HG03575 (cell line): ENCODE data around the gene STOML1.

Experiments used
- ATAC-seq: cut with Tn5 transposase; IDR thresholded peaks from one replicate; pipeline ENCODE4 v1.9.1; 2021; ENCODE audit not compliant: unreplicated experiment, insufficient number of reproducible peaks, low FRiP score; ENCODE audit errors: extremely low read depth

Gene STOML1

GRCh38 chr15:74022706-74023470 lies 30.8 kb upstream of the STOML1 start:
- no peak for ATAC-seq

- ATAC-seq, result no peak
These were observed 27.6 kb upstream of the STOML1 start for GRCh38 chr15:74019734-74020133.

GRCh38 chr15:74013374-74013894 lies 21.3 kb upstream of the STOML1 start:
- no peak for ATAC-seq

- ATAC-seq, result no peak
These were observed 19.5 kb upstream of the STOML1 start for GRCh38 chr15:74011610-74012009.

- no peak for ATAC-seq
These were observed 18.9 kb upstream of the STOML1 start for GRCh38 chr15:74010929-74011540.

GRCh38 chr15:74008901-74009300 lies 16.8 kb upstream of the STOML1 start:
- no peak for ATAC-seq

GRCh38 chr15:74007820-74008371 lies 15.8 kb upstream of the STOML1 start:
- ATAC-seq, result no peak

GRCh38 chr15:74006774-74007639 lies 14.9 kb upstream of the STOML1 start:
- ATAC-seq, result no peak

- no peak for ATAC-seq
These were observed 5.9 kb upstream of the STOML1 start for GRCh38 chr15:73997986-73998385.

- no peak for ATAC-seq
These were observed 4.8 kb upstream of the STOML1 start for GRCh38 chr15:73996939-73997338.

GRCh38 chr15:73996267-73996666 lies 4.2 kb upstream of the STOML1 start:
- ATAC-seq, result no peak

- no peak for ATAC-seq
These were observed 3.0 kb upstream of the STOML1 start for GRCh38 chr15:73994912-73995622.

GRCh38 chr15:73994413-73994883 lies 2.4 kb upstream of the STOML1 start, which contains the start of gene PML:
Gene PML, plus strand, starts transcription at chr15:73994716. Its CDS starts 97 bp downstream, at chr15:73994813.
- no peak for ATAC-seq

GRCh38 chr15:73993211-73993994 lies 1.3 kb upstream of the STOML1 start:
- ATAC-seq, result no peak

- no peak for ATAC-seq
These were observed 451 bp upstream of the STOML1 start for GRCh38 chr15:73992594-73992898.

GRCh38 chr15:73991260-73991659 lies 835 bp downstream of the STOML1 start:
- no peak for ATAC-seq

- no peak for ATAC-seq
These were observed 1.7 kb downstream of the STOML1 start for GRCh38 chr15:73990250-73991005.
